Measurements from ENCODE around the gene FBXL12.
"Not testable (repeated sequence)": the region's sequence is repeated elsewhere in the genome, so short reads cannot be mapped to it uniquely, and the experiment has no call there.

FBXL12 gene

GRCh38 chr19:9818734-9819595 is at the start of gene FBXL12:
Gene FBXL12, minus strand, starts transcription at chr19:9819079. Its CDS starts 266 bp downstream, at chr19:9818813.
- peak; percentile 98 for DNase-seq (ENCODE audit: low read depth in 2 of 2)

- no peak for DNase-seq (ENCODE audit: low read depth in 2 of 2)
Measured at GRCh38 chr19:9865732-9866501, 47.0 kb upstream of the FBXL12 start.

GRCh38 chr19:9863759-9864158 is 44.9 kb upstream of the FBXL12 start:
- no peak for DNase-seq (ENCODE audit: low read depth in 2 of 2)

GRCh38 chr19:9862938-9863337 is 44.1 kb upstream of the FBXL12 start:
- no peak for DNase-seq (ENCODE audit: low read depth in 2 of 2)

- DNase-seq (ENCODE audit: low read depth in 2 of 2), result no peak
Measured at GRCh38 chr19:9861503-9861902, 42.6 kb upstream of the FBXL12 start.

- DNase-seq (ENCODE audit: low read depth in 2 of 2), result no peak
Measured at GRCh38 chr19:9860407-9860806, 41.5 kb upstream of the FBXL12 start.

- DNase-seq (ENCODE audit: low read depth in 2 of 2), result no peak
Measured at GRCh38 chr19:9858766-9859165, 39.9 kb upstream of the FBXL12 start.

GRCh38 chr19:9857920-9858746 is 39.3 kb upstream of the FBXL12 start:
- DNase-seq (ENCODE audit: low read depth in 2 of 2), result no peak

GRCh38 chr19:9857076-9857721 is 38.3 kb upstream of the FBXL12 start:
- DNase-seq (ENCODE audit: low read depth in 2 of 2), result no peak

- no peak for DNase-seq (ENCODE audit: low read depth in 2 of 2)
Measured at GRCh38 chr19:9856609-9857008, 37.7 kb upstream of the FBXL12 start.

GRCh38 chr19:9854282-9854846 is 35.5 kb upstream of the FBXL12 start:
- no peak for DNase-seq (ENCODE audit: low read depth in 2 of 2)

GRCh38 chr19:9850235-9850959 is 31.5 kb upstream of the FBXL12 start:
- DNase-seq (ENCODE audit: low read depth in 2 of 2), result no peak

- DNase-seq (ENCODE audit: low read depth in 2 of 2), result no peak
Measured at GRCh38 chr19:9849791-9850190, 30.9 kb upstream of the FBXL12 start.

- no peak for DNase-seq (ENCODE audit: low read depth in 2 of 2)
Measured at GRCh38 chr19:9848762-9849161, 29.9 kb upstream of the FBXL12 start.

- DNase-seq (ENCODE audit: low read depth in 2 of 2), result no peak
Measured at GRCh38 chr19:9848060-9848459, 29.2 kb upstream of the FBXL12 start.

- DNase-seq (ENCODE audit: low read depth in 2 of 2), result peak; percentile 75 to 78
Measured at GRCh38 chr19:9847087-9847671, 28.3 kb upstream of the FBXL12 start.

- DNase-seq (ENCODE audit: low read depth in 2 of 2), result not testable (repeated sequence)
Measured at GRCh38 chr19:9843626-9844273, 24.9 kb upstream of the FBXL12 start.

- DNase-seq (ENCODE audit: low read depth in 2 of 2), result no peak
Measured at GRCh38 chr19:9842834-9843625, 24.2 kb upstream of the FBXL12 start.

- no peak for DNase-seq (ENCODE audit: low read depth in 2 of 2)
Measured at GRCh38 chr19:9839415-9839814, 20.5 kb upstream of the FBXL12 start.
